ENCODE results near the gene PCBP4. TPM values are rescaled to one million over a fixed set of nuclear protein-coding genes. Genes with fewer than 3 reads are reported as not detected.

PCBP4 gene
- total RNA-seq, 1 donor from 2014 or later: 23.5 TPM

- intact Hi-C loops (cut with micrococcal nuclease): loop anchor here (1.0 kb wide), 3 partner anchors 8 to 80 kb away; partner anchors contain the start of genes ACY1 and PARP3
These were observed 8.0 kb upstream of the PCBP4 start, which contains the start of gene ABHD14A for GRCh38 chr3:51974963-51975851. Gene ABHD14A, plus strand, starts transcription at chr3:51975064. Its CDS starts 72 bp downstream, at chr3:51975136.

- intact Hi-C loops (cut with micrococcal nuclease): loop anchor here (1.0 kb wide), 1 partner anchor 32 kb away; the partner anchor contains the start of gene PARP3
These were observed 7.2 kb upstream of the PCBP4 start for GRCh38 chr3:51974277-51974962.

DNA sequence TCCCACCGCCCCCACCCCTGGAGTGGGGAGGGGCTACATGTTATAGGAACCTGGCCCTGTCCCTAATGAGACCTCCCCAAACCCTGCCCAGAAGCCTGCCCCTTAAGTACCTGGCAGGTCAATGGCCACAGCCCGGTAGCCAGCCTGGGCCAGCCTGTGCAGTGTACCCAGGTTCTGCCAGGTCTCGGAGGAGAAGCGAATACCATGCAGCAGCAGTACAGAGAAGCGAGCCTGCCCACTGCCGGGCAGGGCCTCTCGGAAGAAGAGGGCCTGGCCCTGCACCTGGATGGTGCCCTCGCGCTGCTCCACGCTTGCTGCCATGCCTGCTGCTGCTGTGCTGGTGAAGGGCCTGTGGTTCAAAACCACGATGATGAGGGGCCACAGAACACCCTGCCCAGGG, 4.1 kb upstream of the PCBP4 start:
- intact Hi-C loops (cut with micrococcal nuclease): no loop called here

- intact Hi-C loops (cut with micrococcal nuclease): no loop called here
These were observed 3.5 kb upstream of the PCBP4 start for GRCh38 chr3:51970606-51971300.

GRCh38 chr3:51969841-51970240, 2.6 kb upstream of the PCBP4 start:
- intact Hi-C loops (cut with micrococcal nuclease): no loop called here

- intact Hi-C loops (cut with micrococcal nuclease): no loop called here
These were observed 1.8 kb upstream of the PCBP4 start for GRCh38 chr3:51968883-51969678.

GRCh38 chr3:51968170-51968775, 1.0 kb upstream of the PCBP4 start:
- intact Hi-C loops (cut with micrococcal nuclease): no loop called here

DNA sequence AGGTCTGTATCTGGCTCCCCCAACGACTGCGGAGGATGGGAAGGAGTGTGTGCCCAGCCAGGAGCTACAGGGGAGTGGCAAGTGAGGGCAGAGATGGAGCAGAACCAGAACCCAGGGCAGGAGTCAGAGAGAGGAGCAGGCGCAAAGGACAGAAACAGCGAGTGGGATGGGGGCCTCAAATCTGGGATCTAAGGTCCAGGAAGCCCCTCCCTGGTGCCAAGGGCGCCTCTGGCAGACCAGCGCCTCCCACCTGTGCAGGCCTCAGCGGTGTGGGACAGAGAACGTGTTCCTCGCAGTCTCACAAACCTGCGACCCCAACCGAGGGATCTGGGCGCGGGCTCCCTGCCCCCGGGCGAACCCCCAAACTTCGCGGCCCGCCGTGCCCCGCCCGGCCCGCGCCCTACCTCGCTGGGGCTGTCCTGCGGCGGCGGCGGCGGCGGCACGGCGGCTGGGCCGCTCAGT, 301 bp downstream of the PCBP4 start:
- intact Hi-C loops (cut with micrococcal nuclease): no loop called here

- intact Hi-C loops (cut with micrococcal nuclease): no loop called here
These were observed 768 bp downstream of the PCBP4 start for GRCh38 chr3:51966486-51966885.

- intact Hi-C loops (cut with micrococcal nuclease): no loop called here
These were observed 1.2 kb downstream of the PCBP4 start for GRCh38 chr3:51966016-51966415.

DNA sequence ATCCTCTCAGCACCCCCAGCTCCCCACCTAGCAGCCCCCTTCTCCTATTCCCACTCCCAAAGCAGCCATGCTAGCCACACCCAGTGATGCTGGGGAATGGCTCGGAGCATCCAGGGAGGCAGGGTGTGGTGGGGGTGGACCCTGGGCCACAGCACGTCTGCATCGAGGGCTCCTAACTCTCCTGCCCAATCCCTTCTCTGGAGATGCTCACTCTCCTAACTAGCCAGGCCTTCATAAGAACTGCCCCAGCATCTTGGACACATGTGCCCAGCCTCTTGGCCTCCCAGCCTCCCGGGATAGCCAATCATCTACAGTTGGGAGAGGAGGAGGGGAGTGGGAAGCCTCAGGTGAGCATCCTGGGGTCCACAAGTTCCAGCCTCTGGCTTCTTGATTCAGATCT, 2.7 kb downstream of the PCBP4 start:
- intact Hi-C loops (cut with micrococcal nuclease): no loop called here

- intact Hi-C loops (cut with micrococcal nuclease): no loop called here
These were observed 3.3 kb downstream of the PCBP4 start for GRCh38 chr3:51963951-51964451.

DNA sequence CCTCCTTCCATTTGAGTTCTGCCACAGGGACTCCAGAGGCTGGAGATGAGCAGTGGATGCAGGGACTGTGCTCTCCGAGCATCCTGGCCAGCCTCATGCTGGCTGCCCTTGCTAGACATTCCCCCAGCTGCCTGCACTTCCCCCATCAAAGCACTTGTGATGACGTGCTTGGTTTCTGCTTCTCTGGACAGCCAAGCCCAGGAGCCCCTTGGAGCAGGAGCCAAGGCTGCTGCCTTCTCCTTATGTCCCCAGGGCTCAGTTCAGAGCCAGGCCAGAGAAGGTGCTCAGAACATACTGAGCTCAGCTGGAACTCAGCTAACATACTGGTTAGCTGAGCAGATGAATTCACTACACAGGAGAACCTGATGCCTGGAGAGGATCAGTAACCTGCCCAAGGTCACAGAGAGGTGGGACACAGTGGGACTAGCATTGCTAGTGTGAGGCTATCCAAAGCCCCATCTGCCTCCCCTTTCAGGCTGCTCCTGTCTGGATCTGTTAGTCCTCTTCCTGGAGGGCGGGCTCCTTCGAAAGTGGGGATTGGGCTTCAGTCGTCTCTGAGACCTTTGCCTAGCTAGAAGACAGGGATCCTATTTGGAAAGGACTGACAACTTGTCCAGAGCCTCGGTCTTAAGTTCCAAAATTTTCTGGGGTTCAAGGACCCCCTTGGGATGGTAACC, 4.3 kb downstream of the PCBP4 start:
- intact Hi-C loops (cut with micrococcal nuclease): no loop called here

DNA sequence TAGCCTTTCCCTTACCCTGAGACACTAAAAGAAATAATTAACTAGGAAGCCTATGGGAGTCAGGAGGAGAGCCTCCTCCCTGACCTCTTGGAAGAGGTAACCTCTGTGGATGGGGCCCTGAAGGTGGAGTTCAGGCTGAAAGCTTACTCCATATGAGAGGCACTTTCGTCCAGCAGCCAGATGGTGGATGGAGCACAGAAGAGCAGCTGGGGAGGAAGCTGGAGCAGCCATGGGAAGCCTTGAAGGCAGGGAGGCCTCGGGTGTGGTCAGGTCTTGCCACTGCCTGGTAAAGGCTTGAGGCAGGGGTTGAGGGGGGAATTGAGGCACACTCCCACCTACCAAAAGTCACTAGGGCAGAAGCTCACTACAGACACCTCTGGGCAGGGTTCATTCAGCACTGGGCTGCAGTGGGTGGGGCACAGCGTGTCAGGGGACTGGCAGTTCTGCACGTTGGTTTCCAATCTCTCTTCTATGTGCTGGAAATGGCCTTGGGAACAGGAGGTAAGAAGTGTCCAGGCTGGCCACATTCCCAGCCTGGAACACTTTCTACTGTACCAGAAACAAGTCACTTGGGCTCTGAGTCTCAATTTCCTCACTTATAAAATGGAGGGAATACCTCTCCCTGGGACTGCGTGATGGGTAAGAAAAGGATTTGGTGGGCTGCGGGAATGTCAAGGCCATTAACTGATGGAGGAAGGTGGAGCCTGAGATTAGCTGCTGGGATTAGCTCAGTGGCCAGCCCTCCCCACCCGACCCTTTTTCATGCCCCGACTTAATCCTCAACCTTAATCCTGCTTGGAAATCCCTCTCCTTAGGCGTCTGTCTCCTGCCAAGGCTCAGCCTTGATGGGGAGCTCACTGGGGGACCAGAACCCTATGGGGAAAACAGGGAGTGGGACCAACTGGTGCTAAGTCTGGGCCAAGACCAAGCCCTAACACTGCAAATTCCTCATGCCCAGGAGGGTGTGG, 5.4 kb downstream of the PCBP4 start:
- intact Hi-C loops (cut with micrococcal nuclease): no loop called here

DNA sequence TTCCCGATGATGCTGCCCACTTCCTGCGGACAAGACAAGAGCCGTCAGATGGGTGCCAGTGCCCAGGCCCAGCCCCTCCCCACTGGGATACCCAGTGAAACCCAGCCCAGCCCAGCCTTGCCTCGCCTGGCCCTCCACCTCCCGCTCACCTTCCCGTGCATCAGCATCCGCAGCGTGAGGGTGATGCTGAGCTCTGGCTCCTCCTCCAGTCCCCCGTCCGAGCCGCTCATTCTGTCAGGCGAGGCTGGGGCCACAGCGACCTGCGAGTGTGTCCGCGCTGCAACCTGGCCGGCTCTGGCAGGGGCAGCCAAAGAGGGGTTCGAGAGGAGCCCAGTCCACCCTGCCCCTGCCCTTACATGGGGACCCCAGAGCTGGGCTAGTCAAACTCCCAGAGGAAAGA, 6.2 kb downstream of the PCBP4 start:
- intact Hi-C loops (cut with micrococcal nuclease): no loop called here

DNA sequence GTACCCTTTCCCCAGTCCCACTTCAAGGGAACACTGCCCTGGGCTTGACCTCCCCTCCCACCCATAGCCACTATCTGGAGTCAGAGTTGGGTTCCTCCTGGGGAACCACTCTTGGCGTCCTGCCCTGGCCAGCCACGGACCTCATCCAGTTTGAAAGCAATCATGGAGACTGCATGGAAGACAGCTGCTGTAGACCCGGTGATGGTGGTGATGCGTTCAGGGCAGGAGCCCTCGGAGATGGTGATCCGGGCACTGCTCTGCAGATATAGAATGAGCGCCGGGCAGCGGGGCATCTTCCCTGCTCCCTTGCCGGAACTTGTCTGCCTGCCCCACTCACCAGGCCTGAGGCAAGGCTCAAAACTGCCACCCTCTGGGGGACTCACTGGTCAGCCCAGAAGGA, 6.9 kb downstream of the PCBP4 start:
- intact Hi-C loops (cut with micrococcal nuclease): no loop called here

DNA sequence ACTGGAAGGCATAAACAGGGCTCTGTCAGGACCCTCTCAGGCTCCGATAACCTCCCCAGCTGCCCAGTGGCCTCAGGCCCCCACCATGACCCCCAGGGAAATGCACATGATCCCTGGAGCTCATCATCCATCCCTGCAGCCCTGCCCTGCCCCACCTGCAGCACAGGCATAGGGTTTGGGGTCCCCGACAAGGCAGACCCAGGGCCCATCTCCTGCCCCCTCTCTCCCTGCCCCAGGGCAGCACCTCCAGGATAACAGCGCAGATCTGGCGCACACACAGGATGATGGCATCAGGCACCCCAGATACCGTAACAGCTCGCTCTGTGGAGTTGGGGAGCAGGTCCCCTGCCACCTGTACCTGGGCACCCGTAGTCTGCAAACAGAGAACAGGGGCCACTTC, 7.6 kb downstream of the PCBP4 start:
- intact Hi-C loops (cut with micrococcal nuclease): no loop called here

Measured in T-helper 2 cell treated with Interferon-gamma antibody and Interleukin-4, amounts not matched to agents 100 ng/mL and 5 ng/mL, for 36 hours (primary cell).